Measurements from ENCODE around the gene GAREM1. TPM values are rescaled to one million over a fixed set of nuclear protein-coding genes. Genes with fewer than 3 reads are reported as not detected.
"Not testable (repeated sequence)": the region's sequence is repeated elsewhere in the genome, so short reads cannot be mapped to it uniquely, and the experiment has no call there.

The GAREM1 gene
- total RNA-seq, 2 donors from 2014 or later: 15.3 to 20.1 TPM

- DNase-seq: no peak
- no peaks in the 10 kb centered on the region for H3K36me3 ChIP-seq
- no peak overlapping the region for H3K9ac ChIP-seq (ENCODE audit: low read depth in 2 of 2, low read length in 2 of 2)
- H3K4me1 ChIP-seq: no peaks in the 10 kb centered on the region
- H3K9me3 ChIP-seq: no peaks in the 10 kb centered on the region
- H3K27ac ChIP-seq: no peak overlapping the region
- intact Hi-C loops (cut with DNase I): no loop called here
- TF ChIP-seq CTCF (IDR thresholded peaks at IDR 0.05): no peak
- H3K4me3 ChIP-seq: no peak overlapping the region
- no peaks in the 10 kb centered on the region for H3K27me3 ChIP-seq
Observed at GRCh38 chr18:32476106-32476505, 5.4 kb upstream of the GAREM1 start.

- H3K36me3 ChIP-seq; H3K27ac ChIP-seq; H3K9ac ChIP-seq (ENCODE audit: low read depth in 2 of 2, low read length in 2 of 2); H3K4me3 ChIP-seq; intact Hi-C loops (cut with DNase I); H3K4me1 ChIP-seq; H3K9me3 ChIP-seq; H3K27me3 ChIP-seq; DNase-seq: not testable (repeated sequence)
Observed at GRCh38 chr18:32475069-32475468, 4.4 kb upstream of the GAREM1 start.

GRCh38 chr18:32473325-32473724, 2.6 kb upstream of the GAREM1 start:
- H3K4me1 ChIP-seq: no peaks in the 10 kb centered on the region
- DNase-seq: no peak
- no peak overlapping the region for H3K9ac ChIP-seq (ENCODE audit: low read depth in 2 of 2, low read length in 2 of 2)
- no peak overlapping the region for H3K27ac ChIP-seq
- intact Hi-C loops (cut with DNase I): loop anchor here (5.0 kb wide), 3 partner anchors 186 to 316 kb away; no protein-coding TSS in a partner anchor
- no peak overlapping the region for H3K4me3 ChIP-seq
- no peaks in the 10 kb centered on the region for H3K9me3 ChIP-seq
- no peaks in the 10 kb centered on the region for H3K27me3 ChIP-seq
- TF ChIP-seq CTCF (IDR thresholded peaks at IDR 0.05): no peak
- H3K36me3 ChIP-seq: no peaks in the 10 kb centered on the region

- Histone ChIP-seq H3K9ac (ENCODE audit: low read depth in 2 of 2, low read length in 2 of 2) (no peak overlapping the region), H3K9me3 (no peaks in the 10 kb centered on the region), H3K36me3 (no peaks in the 10 kb centered on the region), H3K4me3 (no peak overlapping the region), H3K27ac (no peak overlapping the region), H3K4me1 (no peaks in the 10 kb centered on the region), H3K27me3 (no peaks in the 10 kb centered on the region)
- no peak for TF ChIP-seq CTCF (IDR thresholded peaks at IDR 0.05)
- intact Hi-C loops (cut with DNase I): loop anchor here (5.0 kb wide), 3 partner anchors 186 to 316 kb away; no protein-coding TSS in a partner anchor
- no peak for DNase-seq
Observed at GRCh38 chr18:32472841-32473240, 2.2 kb upstream of the GAREM1 start.

- H3K9me3 ChIP-seq: no peaks in the 10 kb centered on the region
- H3K27ac ChIP-seq: peak overlapping the region; percentile 60
- intact Hi-C loops (cut with DNase I): loop anchor here (5.0 kb wide), 3 partner anchors 183 to 313 kb away; no protein-coding TSS in a partner anchor
- H3K4me1 ChIP-seq: no peaks in the 10 kb centered on the region
- H3K27me3 ChIP-seq: no peaks in the 10 kb centered on the region
- TF ChIP-seq CTCF (IDR thresholded peaks at IDR 0.05): no peak
- peak overlapping the region; percentile 57 for H3K4me3 ChIP-seq
- no peaks in the 10 kb centered on the region for H3K36me3 ChIP-seq
- DNase-seq: no peak
- H3K9ac ChIP-seq (ENCODE audit: low read depth in 2 of 2, low read length in 2 of 2): peak overlapping the region in 1 of 2 donors; percentile 75
Observed at GRCh38 chr18:32470460-32470713, 295 bp downstream of the GAREM1 start.

- DNase-seq: peak; percentile 42
- intact Hi-C loops (cut with DNase I): loop anchor here (5.0 kb wide), 3 partner anchors 183 to 313 kb away; no protein-coding TSS in a partner anchor
- Histone ChIP-seq H3K4me1 (no peaks in the 10 kb centered on the region), H3K27ac (peak overlapping the region; percentile 51), H3K9me3 (no peaks in the 10 kb centered on the region), H3K27me3 (no peaks in the 10 kb centered on the region), H3K36me3 (no peaks in the 10 kb centered on the region), H3K9ac (ENCODE audit: low read depth in 2 of 2, low read length in 2 of 2) (peak overlapping the region; percentile 75 to 85), H3K4me3 (peak overlapping the region; percentile 57)
- TF ChIP-seq CTCF (IDR thresholded peaks at IDR 0.05): no peak
Observed at GRCh38 chr18:32469691-32470459, 807 bp downstream of the GAREM1 start.
